H9 (cell line): ENCODE data around the gene ADAM22. TPM values are rescaled to one million over a fixed set of nuclear protein-coding genes. Genes with fewer than 3 reads are reported as not detected.

Source experiments
- DNase-seq: peaks from one replicate; pipeline ENCODE4 v3.0.0-alpha.2; 2017
- H2AFZ ChIP-seq: one replicate; pipeline ENCODE4 v1.6.1; 2013; ENCODE audit warnings: mild to moderate bottlenecking, low read length, control low read depth, moderate library complexity
- H2AK5ac ChIP-seq: 2 replicates; pipeline ENCODE4 v1.6.1; 2013; ENCODE audit warnings: low read length, control low read depth, mixed read lengths; ENCODE audit not compliant: insufficient read length
- H2BK120ac ChIP-seq: one replicate; pipeline ENCODE4 v1.6.1; 2013; ENCODE audit warnings: low read depth, mild to moderate bottlenecking, low read length, control low read depth, inconsistent platforms; ENCODE audit not compliant: poor library complexity, severe bottlenecking
- H2BK12ac ChIP-seq: 2 replicates; pipeline ENCODE4 v1.6.1; 2013; ENCODE audit warnings: low read length, control low read depth, mixed read lengths, low read depth; ENCODE audit not compliant: insufficient read length
- H2BK15ac ChIP-seq: 2 replicates; pipeline ENCODE4 v1.6.1; 2013; ENCODE audit warnings: low read depth, low read length, control low read depth
- H2BK20ac ChIP-seq: one replicate; pipeline ENCODE4 v1.6.1; 2013; ENCODE audit warnings: low read depth, mild to moderate bottlenecking, low read length, control low read depth, inconsistent platforms; ENCODE audit not compliant: poor library complexity, severe bottlenecking
- H2BK5ac ChIP-seq: 2 replicates; pipeline ENCODE4 v1.6.1; 2013; ENCODE audit warnings: low read length, control low read depth, mixed read lengths; ENCODE audit not compliant: insufficient read length
- H3K14ac ChIP-seq: 2 replicates; pipeline ENCODE4 v1.6.1; 2013; ENCODE audit warnings: low read length, control low read depth; ENCODE audit not compliant: insufficient read depth
- H3K18ac ChIP-seq: 2 replicates; pipeline ENCODE4 v1.6.1; 2013; ENCODE audit warnings: low read depth, mild to moderate bottlenecking, mixed read lengths, low read length, control low read depth; ENCODE audit not compliant: insufficient read length
- H3K23ac ChIP-seq: 2 replicates; pipeline ENCODE4 v1.6.1; 2013; ENCODE audit warnings: low read length, control low read depth, mixed read lengths, low read depth; ENCODE audit not compliant: insufficient read length
- H3K23me2 ChIP-seq: 2 replicates; pipeline ENCODE4 v1.6.1; 2013; ENCODE audit warnings: low read depth, mild to moderate bottlenecking, mixed read lengths, low read length, control low read depth; ENCODE audit not compliant: insufficient read length, poor library complexity, severe bottlenecking
- H3K27ac ChIP-seq: 2 replicates; pipeline ENCODE4 v1.5.1; 2013; ENCODE audit warnings: low read length, control low read depth, mixed read lengths, low read depth; ENCODE audit not compliant: insufficient read length
- H3K27me3 ChIP-seq: 2 replicates; pipeline ENCODE4 v1.6.1; 2013; ENCODE audit warnings: low read length, control low read depth, inconsistent platforms; ENCODE audit not compliant: insufficient read depth
- H3K4ac ChIP-seq: 2 replicates; pipeline ENCODE4 v1.6.1; 2013; ENCODE audit warnings: low read depth, mild to moderate bottlenecking, control low read depth, inconsistent platforms, low read length, moderate library complexity
- H3K4me1 ChIP-seq: 2 replicates; pipeline ENCODE4 v1.6.1; 2013; ENCODE audit warnings: low read length, control low read depth, inconsistent platforms; ENCODE audit not compliant: insufficient read depth
- H3K4me2 ChIP-seq: 2 replicates; pipeline ENCODE4 v1.6.1; 2013; ENCODE audit warnings: low read length, control low read depth, mixed read lengths; ENCODE audit not compliant: insufficient read length, insufficient read depth
- H3K56ac ChIP-seq: 2 replicates; pipeline ENCODE4 v1.6.1; 2013; ENCODE audit warnings: low read depth, mild to moderate bottlenecking, mixed read lengths, low read length, control low read depth; ENCODE audit not compliant: insufficient read length
- H3K79me1 ChIP-seq: 2 replicates; pipeline ENCODE4 v1.6.1; 2013; ENCODE audit warnings: low read depth, mild to moderate bottlenecking, moderate library complexity, low read length, control low read depth, inconsistent platforms; ENCODE audit not compliant: insufficient read depth, poor library complexity, severe bottlenecking
- H3K79me2 ChIP-seq: 2 replicates; pipeline ENCODE4 v1.6.1; 2013; ENCODE audit warnings: low read length, control low read depth, inconsistent platforms; ENCODE audit not compliant: insufficient read depth
- H3K9ac ChIP-seq: 2 replicates; pipeline ENCODE4 v1.6.1; 2013; ENCODE audit warnings: low read length, control low read depth, mixed read lengths; ENCODE audit not compliant: insufficient read length; ENCODE audit errors: extremely low read depth
- H3K9me3 ChIP-seq: one replicate; pipeline ENCODE4 v1.6.1; 2013; ENCODE audit warnings: low read depth, low read length, inconsistent platforms; ENCODE audit not compliant: control insufficient read depth
- H3T11ph ChIP-seq: one replicate; pipeline ENCODE4 v1.6.1; 2013; ENCODE audit warnings: mild to moderate bottlenecking, low read length, control low read depth, inconsistent platforms
- H4K20me1 ChIP-seq: one replicate; pipeline ENCODE4 v1.6.1; 2013; ENCODE audit not compliant: control insufficient read depth, insufficient read length, insufficient read depth
- H4K5ac ChIP-seq: 2 replicates; pipeline ENCODE4 v1.6.1; 2013; ENCODE audit warnings: low read depth, mild to moderate bottlenecking, mixed read lengths, low read length, control low read depth; ENCODE audit not compliant: insufficient read length
- H4K8ac ChIP-seq: replicated peaks from 2 replicates; pipeline ENCODE4 v1.6.1; 2013; ENCODE audit warnings: low read length, control low read depth, mixed read lengths, low read depth; ENCODE audit not compliant: insufficient read length
- H4K91ac ChIP-seq: 2 replicates; pipeline ENCODE4 v1.6.1; 2013; ENCODE audit warnings: low read depth, mild to moderate bottlenecking, moderate library complexity, mixed read lengths, low read length, control low read depth; ENCODE audit not compliant: insufficient read length
- H3K27ac Mint-ChIP-seq, 3 experiments: 2 replicates in 2 of 3; 3 replicates in 1 of 3; pipeline ENCODE4 v1.8.0; 2020 to 2021; ENCODE audit warnings: mixed read lengths in 3 of 3, mild to moderate bottlenecking in 1 of 3, moderate library complexity in 1 of 3
- H3K27me3 Mint-ChIP-seq: 2 replicates; pipeline ENCODE4 v1.8.0; 2021; ENCODE audit warnings: low read depth, mild to moderate bottlenecking, moderate library complexity, mixed read lengths
- H3K36me3 Mint-ChIP-seq, 3 experiments: 2 replicates in 2 of 3; 3 replicates in 1 of 3; pipeline ENCODE4 v1.8.0; 2020 to 2021; ENCODE audit warnings: low read depth in 3 of 3, mixed read lengths in 3 of 3; ENCODE audit not compliant: insufficient read depth in 1 of 3
- H3K4me1 Mint-ChIP-seq, 2 experiments: 2 replicates each; pipeline ENCODE4 v1.8.0; 2020; ENCODE audit warnings: mixed read lengths in 2 of 2
- H3K4me3 Mint-ChIP-seq, 2 experiments: 2 replicates in 1 of 2; 3 replicates in 1 of 2; pipeline ENCODE4 v1.8.0; 2020 to 2021; ENCODE audit warnings: mild to moderate bottlenecking in 2 of 2, mixed read lengths in 2 of 2, moderate library complexity in 1 of 2
- H3K9me3 Mint-ChIP-seq, 2 experiments: 2 replicates in 1 of 2; 3 replicates in 1 of 2; pipeline ENCODE4 v1.8.0; 2020; ENCODE audit warnings: mild to moderate bottlenecking in 2 of 2, mixed read lengths in 2 of 2, moderate library complexity in 1 of 2
- CTCF ChIP-seq: fragments of 200-600 bp; sonication (generic); conservative IDR thresholded peaks from 3 replicates; pipeline ENCODE4 v1.8.0; 2021; ENCODE audit warnings: antibody characterized with exemption, mild to moderate bottlenecking
- WGBS: extraction: QIAGEN DNeasy Blood & Tissue Kit; methylation state at CpG from one replicate; pipeline ENCODE4 v1.1.7; 2013; ENCODE audit warnings: missing lambda C conversion rate, low lambda C conversion rate, mixed read lengths; ENCODE audit not compliant: insufficient read length; ENCODE audit errors: extremely low coverage; 5-methylcytosine and 5-hydroxymethylcytosine counted together
- total RNA-seq: library from RNA; stranded (reverse); gene quantifications from 2 replicates; pipeline ENCODE4 v1.2.1, GENCODE V29; 2021

ADAM22 gene
- total RNA-seq, 1 experiment from 2014 or later = 8.7 TPM

GRCh38 chr7:88042803-88043202, 108.8 kb downstream of the ADAM22 start:
- no peaks in the 10 kb centered on the region for H3K9me3 Mint-ChIP-seq
- Histone ChIP-seq H2BK15ac (no peak overlapping the region), H4K8ac (no peak overlapping the region), H2BK5ac (no peak overlapping the region), H2AK5ac (no peak overlapping the region), H3K27me3 (no peaks in the 10 kb centered on the region), H3K14ac (no peak overlapping the region), H3K9ac (no peak overlapping the region), H3K23ac (no peak overlapping the region), H2BK120ac (no peak overlapping the region), H4K5ac (no peak overlapping the region), H3K4ac (no peak overlapping the region), H3K79me2 (no peaks in the 10 kb centered on the region), H3K9me3 (no peaks in the 10 kb centered on the region), H4K91ac (no peak overlapping the region), H2BK12ac (no peak overlapping the region), H2AFZ (no peak overlapping the region), H3K4me2 (no peak overlapping the region), H3K27ac (no peak overlapping the region), H3K56ac (no peak overlapping the region), H4K20me1 (no peaks in the 10 kb centered on the region), H3K79me1 (no peaks in the 10 kb centered on the region), H3T11ph (no peak overlapping the region), H2BK20ac (no peak overlapping the region), H3K23me2 (no peaks in the 10 kb centered on the region), H3K18ac (no peak overlapping the region), H3K4me1 (no peaks in the 10 kb centered on the region)
- no peak overlapping the region for H3K4me3 Mint-ChIP-seq
- TF ChIP-seq CTCF = no peak
- H3K36me3 Mint-ChIP-seq = no peaks in the 10 kb centered on the region
- no peaks in the 10 kb centered on the region for H3K4me1 Mint-ChIP-seq
- no peak for DNase-seq
- no peaks in the 10 kb centered on the region for H3K27me3 Mint-ChIP-seq
- H3K27ac Mint-ChIP-seq = no peak overlapping the region
- no CpG with 5 or more reads among the region's 1 CpG for WGBS
